ENCODE results near the gene CBLB.

Gene CBLB

DNA sequence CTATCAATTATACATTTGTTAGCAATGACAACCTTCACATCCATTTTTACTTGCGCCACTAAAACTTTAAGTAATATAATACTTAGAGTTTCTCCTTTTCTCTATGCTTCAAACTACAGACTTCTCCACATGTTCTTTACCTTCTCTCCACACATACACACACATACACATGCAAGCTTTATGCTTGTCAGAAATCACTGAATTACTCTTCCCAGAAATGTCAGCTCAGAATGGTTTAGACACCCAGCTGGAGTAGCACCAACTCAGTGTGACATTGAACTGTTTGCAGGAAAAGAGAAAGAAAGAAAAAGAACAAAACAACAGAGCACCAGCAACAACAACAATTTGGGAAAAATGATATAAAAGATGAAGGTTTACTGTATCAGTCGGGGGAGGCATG lies 20.9 kb downstream of the CBLB start:
- H3K4me3 ChIP-seq (ENCODE audit: low read depth, low read length) = no peak overlapping the region
- DNase-seq (ENCODE audit: low read depth) = no peak
- no peak for TF ChIP-seq CTCF (conservative IDR thresholded peaks at IDR 0.05; ENCODE audit: low read depth, low read length)

GRCh38 chr3:105847452-105847851 lies 21.4 kb downstream of the CBLB start:
- DNase-seq (ENCODE audit: low read depth) = no peak
- H3K4me3 ChIP-seq (ENCODE audit: low read depth, low read length) = no peak overlapping the region

DNA sequence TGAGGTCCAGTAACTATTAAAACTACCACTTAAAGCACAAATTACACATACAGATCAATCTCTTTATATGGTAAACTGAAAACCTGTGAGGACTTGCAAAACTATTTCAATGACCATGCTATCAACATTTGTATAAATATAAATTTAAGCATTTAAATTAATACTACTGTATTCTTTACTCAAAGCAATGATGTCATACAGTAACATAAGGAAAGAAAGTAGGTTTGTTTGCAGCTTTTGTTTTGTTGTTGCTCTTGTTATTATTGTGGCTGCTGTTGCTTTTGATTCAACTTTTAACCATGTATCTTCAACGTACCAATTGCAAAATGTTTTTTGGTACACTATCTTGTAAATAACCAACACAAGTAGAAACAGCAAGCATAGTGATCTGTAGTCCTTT lies 22.0 kb downstream of the CBLB start:
- no peak overlapping the region for H3K4me3 ChIP-seq (ENCODE audit: low read depth, low read length)
- TF ChIP-seq CTCF (conservative IDR thresholded peaks at IDR 0.05; ENCODE audit: low read depth, low read length) = no peak
- DNase-seq (ENCODE audit: low read depth) = no peak

More at GRCh38 chr3:105847452-105847851, 21.4 kb downstream of the CBLB start:
- no peak for TF ChIP-seq CTCF (conservative IDR thresholded peaks at IDR 0.05; ENCODE audit: low read depth, low read length)

DNA sequence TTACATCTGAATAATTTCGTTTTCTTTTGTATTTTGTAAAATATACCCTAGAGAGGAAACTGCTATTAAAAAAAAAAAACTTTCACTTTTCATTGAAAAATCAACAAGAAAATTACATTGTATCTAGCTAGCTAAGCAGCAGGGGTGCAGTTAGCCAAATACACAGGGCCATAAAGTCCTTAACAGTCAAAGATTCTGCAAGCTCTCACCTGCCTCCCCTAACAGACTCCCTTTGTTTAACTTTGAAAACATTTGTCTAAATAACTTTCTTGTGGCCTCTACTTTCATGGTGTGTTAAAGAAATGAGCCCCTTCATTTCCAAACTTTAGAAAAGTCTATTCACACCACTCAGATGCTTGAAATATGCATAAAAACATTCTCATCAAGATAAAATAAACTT lies 23.3 kb downstream of the CBLB start:
- no peak for TF ChIP-seq CTCF (conservative IDR thresholded peaks at IDR 0.05; ENCODE audit: low read depth, low read length)
- no peak for DNase-seq (ENCODE audit: low read depth)
- H3K4me3 ChIP-seq (ENCODE audit: low read depth, low read length) = no peak overlapping the region

DNA sequence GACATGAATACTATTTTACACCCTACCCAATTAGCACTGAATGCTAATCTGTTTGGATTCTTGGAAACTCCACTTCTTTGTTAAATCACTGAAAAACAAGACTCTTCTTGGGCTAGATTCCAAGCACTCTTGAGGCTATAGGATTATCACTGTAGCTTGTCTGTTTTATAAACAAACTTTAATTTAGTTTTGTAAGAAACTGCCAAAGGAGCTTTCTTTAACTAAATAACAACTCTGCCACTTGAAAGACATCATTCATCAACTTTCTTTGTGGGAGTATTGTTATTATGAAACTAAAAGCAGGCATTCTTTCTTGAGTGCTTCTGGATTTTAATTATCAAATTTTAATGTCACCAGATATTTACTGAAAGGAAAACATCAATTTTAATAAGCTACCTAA lies 24.1 kb downstream of the CBLB start:
- no peak overlapping the region for H3K4me3 ChIP-seq (ENCODE audit: low read depth, low read length)
- TF ChIP-seq CTCF (conservative IDR thresholded peaks at IDR 0.05; ENCODE audit: low read depth, low read length) = no peak
- DNase-seq (ENCODE audit: low read depth) = no peak

DNA sequence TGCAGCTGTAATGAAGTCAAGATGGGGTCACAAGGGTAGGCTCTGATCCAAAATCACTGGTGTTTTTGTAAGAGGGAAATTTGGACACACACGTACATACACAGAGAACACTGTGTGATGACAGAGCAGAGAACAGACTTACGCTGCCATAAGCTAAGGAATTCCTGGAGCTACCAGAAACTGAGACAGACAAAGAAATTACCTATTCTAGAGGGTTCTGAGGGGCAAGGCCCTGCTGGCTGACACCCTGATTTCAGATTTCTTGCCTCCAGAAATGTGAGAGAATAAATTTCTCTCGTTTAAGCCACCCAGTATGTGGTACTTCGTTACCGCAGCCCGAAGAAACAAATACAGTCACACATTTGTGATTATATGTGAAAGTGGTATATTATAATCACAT lies 24.8 kb downstream of the CBLB start:
- no peak overlapping the region for H3K4me3 ChIP-seq (ENCODE audit: low read depth, low read length)
- TF ChIP-seq CTCF (conservative IDR thresholded peaks at IDR 0.05; ENCODE audit: low read depth, low read length) = no peak
- peak; percentile 72 for DNase-seq (ENCODE audit: low read depth)

- TF ChIP-seq CTCF (conservative IDR thresholded peaks at IDR 0.05; ENCODE audit: low read depth, low read length) = no peak
- H3K4me3 ChIP-seq (ENCODE audit: low read depth, low read length) = no peak overlapping the region
- DNase-seq (ENCODE audit: low read depth) = peak; percentile 38
Observed at GRCh38 chr3:105842943-105843342, 25.9 kb downstream of the CBLB start.

Measured in choroid plexus epithelial cell (primary cell).